ENCODE measurements around the gene IGSF3.

- TF ChIP-seq POLR2AphosphoS5 (IDR thresholded peaks at IDR 0.05; ENCODE audit: borderline replicate concordance, low read depth, low read length) (no peak), EZH2 (IDR thresholded peaks at IDR 0.05) (no peak), FOXP2 (optimal IDR thresholded peaks at IDR 0.05; ENCODE audit: control extremely low read depth, extremely low read length, insufficient read depth) (no peak)
Observed at GRCh38 chr1:116678732-116679090, 11.2 kb upstream of the IGSF3 start.
